ENCODE results near the gene C8A. TPM values are rescaled to one million over a fixed set of nuclear protein-coding genes. Genes with fewer than 3 reads are reported as not detected.

C8A gene
- polyA plus RNA-seq, 3 donors = not detected

- no peaks in the 10 kb centered on the region for H3K36me3 ChIP-seq (replicated peaks in 1 of 2; ENCODE audit: control insufficient read depth in 1 of 2, insufficient read depth in 2 of 2, low read length in 2 of 2)
- H4K20me1 ChIP-seq (ENCODE audit: insufficient read depth, low read length) = no peaks in the 10 kb centered on the region
- WGBS (ENCODE audit: insufficient coverage) = 93% methylated on average over 5 of the region's 10 CpGs
- no peaks in the 10 kb centered on the region for H3K4me1 ChIP-seq (ENCODE audit: control insufficient read depth in 1 of 2, insufficient read depth in 2 of 2, low read length in 2 of 2)
- no peak within 1 kb of the TSS for H3K9ac ChIP-seq (ENCODE audit: insufficient read depth, low read length, poor library complexity, severe bottlenecking)
- Mint-ChIP-seq H3K27me3 (ENCODE audit: low read depth in 3 of 3) (peaks cover 0 to 4% (median 2%) of the 10 kb centered on the region in 3 donors), H3K4me3 (no peak within 1 kb of the TSS), H3K9me3 (no peaks in the 10 kb centered on the region), H3K4me1 (no peaks in the 10 kb centered on the region), H3K27ac (peak within 1 kb of the TSS in 1 of 7 donors; percentile 28), H3K36me3 (no peaks in the 10 kb centered on the region)
- H2AFZ ChIP-seq (ENCODE audit: insufficient read depth, low read depth, low read length, poor library complexity, severe bottlenecking) = no peak within 1 kb of the TSS
- H3K4me3 ChIP-seq (replicated peaks in 1 of 3; ENCODE audit: low read depth in 2 of 3, low read length in 3 of 3) = no peak within 1 kb of the TSS
- no peak for TF ChIP-seq CTCF (IDR thresholded peaks at IDR 0.05)
- no peak for DNase-seq
- H3K9me3 ChIP-seq (replicated peaks in 1 of 2; ENCODE audit: control insufficient read depth in 1 of 2, insufficient read depth in 1 of 2, low read length in 2 of 2) = no peaks in the 10 kb centered on the region
- H3K4me2 ChIP-seq (replicated peaks; ENCODE audit: extremely low read depth, low read length, poor library complexity, severe bottlenecking) = no peak within 1 kb of the TSS
- H3K27ac ChIP-seq (ENCODE audit: low read depth in 1 of 2, low read length in 2 of 2) = no peak within 1 kb of the TSS
- H3K27me3 ChIP-seq (ENCODE audit: control insufficient read depth in 2 of 2, insufficient read depth in 2 of 2, low read length in 2 of 2) = no peaks in the 10 kb centered on the region
- intact Hi-C loops (cut with micrococcal nuclease) = no loop called here
- H3K79me2 ChIP-seq (ENCODE audit: insufficient read depth, low read length) = no peaks in the 10 kb centered on the region
Observed at GRCh38 chr1:56819387-56819899, 35.2 kb upstream of the C8A start, which contains the start of gene FYB2. TSS of gene FYB2 (minus strand) at chr1:56819404. CDS start at chr1:56819290, 114 bp downstream.

GRCh38 chr1:56820755-56821461 is 33.7 kb upstream of the C8A start:
- no peaks in the 10 kb centered on the region for H3K4me1 ChIP-seq (ENCODE audit: control insufficient read depth in 1 of 2, insufficient read depth in 2 of 2, low read length in 2 of 2)
- Mint-ChIP-seq H3K4me3 (no peak overlapping the region), H3K9me3 (no peaks in the 10 kb centered on the region), H3K27ac (no peak overlapping the region), H3K36me3 (no peaks in the 10 kb centered on the region), H3K27me3 (ENCODE audit: low read depth in 3 of 3) (peaks cover 0 to 6% (median 2%) of the 10 kb centered on the region in 3 donors), H3K4me1 (no peaks in the 10 kb centered on the region)
- no peak overlapping the region for H3K4me3 ChIP-seq (replicated peaks in 1 of 3; ENCODE audit: low read depth in 2 of 3, low read length in 3 of 3)
- no peaks in the 10 kb centered on the region for H3K27me3 ChIP-seq (ENCODE audit: control insufficient read depth in 2 of 2, insufficient read depth in 2 of 2, low read length in 2 of 2)
- WGBS (ENCODE audit: insufficient coverage) = 0% methylated on average over 3 of the region's 7 CpGs
- DNase-seq = peak; percentile 18 to 36 (median 27)
- H3K27ac ChIP-seq (ENCODE audit: low read depth in 1 of 2, low read length in 2 of 2) = no peak overlapping the region
- TF ChIP-seq CTCF (IDR thresholded peaks at IDR 0.05) = peak; percentile 96
- intact Hi-C loops (cut with micrococcal nuclease) = no loop called here
- no peaks in the 10 kb centered on the region for H3K79me2 ChIP-seq (ENCODE audit: insufficient read depth, low read length)
- no peak overlapping the region for H3K9ac ChIP-seq (ENCODE audit: insufficient read depth, low read length, poor library complexity, severe bottlenecking)
- no peaks in the 10 kb centered on the region for H4K20me1 ChIP-seq (ENCODE audit: insufficient read depth, low read length)
- no peak overlapping the region for H3K4me2 ChIP-seq (replicated peaks; ENCODE audit: extremely low read depth, low read length, poor library complexity, severe bottlenecking)
- no peaks in the 10 kb centered on the region for H3K36me3 ChIP-seq (replicated peaks in 1 of 2; ENCODE audit: control insufficient read depth in 1 of 2, insufficient read depth in 2 of 2, low read length in 2 of 2)
- no peaks in the 10 kb centered on the region for H3K9me3 ChIP-seq (replicated peaks in 1 of 2; ENCODE audit: control insufficient read depth in 1 of 2, insufficient read depth in 1 of 2, low read length in 2 of 2)
- H2AFZ ChIP-seq (ENCODE audit: insufficient read depth, low read depth, low read length, poor library complexity, severe bottlenecking) = no peak overlapping the region
